DOHH2 (cell line): Measurements from ENCODE around the gene CAPZA2.

Source experiments
- H3F3A ChIP-seq: fragments of 200-600 bp; sonication (generic), shearing (Covaris generic); 2 replicates; pipeline ENCODE4 v1.6.0; 2016; ENCODE audit warnings: antibody characterized with exemption, mild to moderate bottlenecking; ENCODE audit not compliant: control insufficient read depth, insufficient read depth
- H3K27ac ChIP-seq: fragments of 200-600 bp; sonication (generic); 2 replicates; pipeline ENCODE4 v1.5.1; 2014; ENCODE audit warnings: low read depth, mild to moderate bottlenecking, low read length, moderate library complexity
- H3K27me3 ChIP-seq: fragments of 200-600 bp; sonication (generic); 2 replicates; pipeline ENCODE4 v1.6.1; 2014; ENCODE audit warnings: mild to moderate bottlenecking, low read length, mixed read lengths; ENCODE audit not compliant: control insufficient read depth
- H3K36me3 ChIP-seq: fragments of 200-600 bp; sonication (generic); 2 replicates; pipeline ENCODE4 v1.6.1; 2014; ENCODE audit warnings: mild to moderate bottlenecking, low read length, moderate library complexity, mixed read lengths; ENCODE audit not compliant: control insufficient read depth
- H3K4me1 ChIP-seq: fragments of 200-600 bp; sonication (generic); 2 replicates; pipeline ENCODE4 v1.6.1; 2014; ENCODE audit warnings: mild to moderate bottlenecking, low read length, mixed read lengths; ENCODE audit not compliant: control insufficient read depth
- H3K4me2 ChIP-seq: fragments of 200-600 bp; sonication (generic); 2 replicates; pipeline ENCODE4 v1.6.0; 2014; ENCODE audit warnings: mild to moderate bottlenecking, low read length, moderate library complexity
- H3K4me3 ChIP-seq: fragments of 200-600 bp; sonication (generic); 2 replicates; pipeline ENCODE4 v1.5.1; 2014; ENCODE audit warnings: mild to moderate bottlenecking, low read length, mixed read lengths
- H3K79me2 ChIP-seq: fragments of 200-600 bp; sonication (generic); 2 replicates; pipeline ENCODE4 v1.6.1; 2014; ENCODE audit warnings: mild to moderate bottlenecking, low read length, mixed read lengths; ENCODE audit not compliant: control insufficient read depth
- H3K9me2 ChIP-seq: fragments of 200-600 bp; sonication (generic); replicated peaks from 2 replicates; pipeline ENCODE4 v1.6.1; 2014; ENCODE audit warnings: mild to moderate bottlenecking, low read length, mixed read lengths; ENCODE audit not compliant: control insufficient read depth
- H3K9me3 ChIP-seq: fragments of 200-600 bp; sonication (generic); 2 replicates; pipeline ENCODE4 v1.6.1; 2014; ENCODE audit warnings: antibody characterized with exemption, low read length, mixed read lengths; ENCODE audit not compliant: control insufficient read depth, insufficient read depth
- H4K20me1 ChIP-seq: fragments of 200-600 bp; sonication (generic); 2 replicates; pipeline ENCODE4 v1.6.0; 2014; ENCODE audit warnings: low read depth, mild to moderate bottlenecking, antibody characterized with exemption, low read length, moderate library complexity; ENCODE audit not compliant: control insufficient read depth, insufficient read depth
- EZH2phosphoT487 ChIP-seq: fragments of 200-600 bp; sonication (generic); IDR thresholded peaks from 2 replicates; pipeline ENCODE4 v1.6.1; 2017; ENCODE audit warnings: borderline replicate concordance, mild to moderate bottlenecking, antibody characterized with exemption, low read length, moderate library complexity, mixed read lengths
- TF ChIP-seq, protein P1 (sequence below): fragments of 200-600 bp; sonication (generic); IDR thresholded peaks from one replicate; pipeline ENCODE4 v1.5.1; 2014; ENCODE audit warnings: antibody characterized with exemption, mild to moderate bottlenecking, low read depth, low read length; ENCODE audit not compliant: poor library complexity, severe bottlenecking

Gene CAPZA2

DNA sequence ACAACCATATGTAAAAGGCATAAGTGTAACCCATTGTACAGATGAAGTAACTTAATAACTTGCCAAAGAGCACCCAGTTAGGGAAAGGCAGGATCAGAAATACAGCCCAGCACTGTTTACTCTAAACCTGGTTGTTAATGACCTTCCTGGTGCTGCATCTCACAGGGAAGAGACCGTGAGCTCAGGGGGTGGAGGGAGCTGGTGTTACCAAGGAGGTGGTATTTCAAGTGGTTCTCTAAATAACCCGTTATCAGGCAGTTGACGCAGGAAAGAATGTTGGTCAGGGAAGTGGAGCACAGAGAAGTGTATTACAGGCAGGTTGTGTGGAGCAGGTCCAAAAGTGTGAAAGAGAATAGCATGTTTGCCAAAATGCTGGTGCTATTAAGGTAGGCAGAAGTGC, 86.5 kb downstream of the CAPZA2 start:
- H3K9me3 ChIP-seq: no peaks in the 10 kb centered on the region

DNA sequence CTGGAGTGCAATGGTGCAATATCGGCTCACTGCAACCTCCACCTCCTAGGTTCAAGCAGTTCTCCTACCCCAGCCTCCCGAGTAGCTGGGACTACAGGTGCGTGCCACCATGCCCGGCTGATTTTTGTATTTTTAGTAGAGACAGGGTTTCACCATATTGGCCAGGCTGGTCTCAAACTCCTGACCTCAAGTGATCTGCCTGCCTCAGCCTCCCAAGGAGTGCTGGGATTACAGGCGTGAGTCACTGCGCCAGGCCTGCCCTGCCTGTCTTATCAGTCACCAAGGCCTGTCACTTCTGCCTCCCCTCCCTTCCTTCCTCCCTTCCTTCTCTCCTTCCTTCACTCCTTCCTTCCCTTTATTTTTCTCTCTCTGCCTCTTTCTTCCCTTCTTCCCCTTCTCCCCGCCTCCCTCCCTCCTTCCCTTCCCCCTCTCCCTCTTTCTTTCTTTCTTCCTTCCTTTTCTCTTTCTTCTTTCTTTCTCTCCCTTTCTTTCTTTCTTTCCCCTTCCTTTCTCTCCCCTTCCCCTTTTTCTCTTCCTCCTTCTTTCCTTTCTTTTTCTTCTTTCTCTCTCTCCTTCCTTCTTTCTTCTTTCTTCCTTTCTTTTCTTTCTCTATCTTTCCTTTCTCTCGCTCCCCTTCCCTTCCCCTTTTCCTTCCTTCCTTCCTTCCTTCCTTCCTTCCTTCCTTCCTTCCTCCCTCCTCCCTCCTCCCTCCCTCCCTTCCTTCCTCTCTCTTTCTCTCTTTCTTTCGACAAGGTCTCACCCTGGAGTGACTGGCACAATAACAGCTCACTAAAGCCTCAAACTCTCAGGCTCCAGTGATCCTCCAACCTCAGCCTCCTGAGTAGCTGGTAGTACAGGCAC, 87.8 kb downstream of the CAPZA2 start:
- Histone ChIP-seq H3K27me3 (peaks cover 3% of the 10 kb centered on the region; the same call in 1 of the 2 replicates), H3K79me2 (peaks cover 13% of the 10 kb centered on the region), H3F3A (peaks cover 8% of the 10 kb centered on the region), H3K9me2 (no peaks in the 10 kb centered on the region), H3K27ac (no peak overlapping the region), H3K4me2 (no peak overlapping the region), H3K4me1 (peaks cover 17% of the 10 kb centered on the region), H3K36me3 (no peaks in the 10 kb centered on the region), H4K20me1 (no peaks in the 10 kb centered on the region), H3K9me3 (no peaks in the 10 kb centered on the region), H3K4me3 (no peak overlapping the region)
- no peak for TF ChIP-seq EZH2phosphoT487

More for the DNA sequence above, 86.5 kb downstream of the CAPZA2 start:
- Histone ChIP-seq H3K27me3 (peaks cover 3% of the 10 kb centered on the region; the same call in 1 of the 2 replicates), H3K4me1 (peaks cover 7% of the 10 kb centered on the region), H3K27ac (no peak overlapping the region), H3K4me2 (no peak overlapping the region), H3K4me3 (no peak overlapping the region), H3F3A (0 out of 2 replicates have a peak, but pooled peaks cover 4% of the 10 kb centered on the region), H3K79me2 (peaks cover under 1% of the 10 kb centered on the region), H3K9me2 (no peaks in the 10 kb centered on the region), H4K20me1 (no peaks in the 10 kb centered on the region), H3K36me3 (no peaks in the 10 kb centered on the region)
- TF ChIP-seq EZH2phosphoT487: no peak
- TF ChIP-seq, protein P1, sequence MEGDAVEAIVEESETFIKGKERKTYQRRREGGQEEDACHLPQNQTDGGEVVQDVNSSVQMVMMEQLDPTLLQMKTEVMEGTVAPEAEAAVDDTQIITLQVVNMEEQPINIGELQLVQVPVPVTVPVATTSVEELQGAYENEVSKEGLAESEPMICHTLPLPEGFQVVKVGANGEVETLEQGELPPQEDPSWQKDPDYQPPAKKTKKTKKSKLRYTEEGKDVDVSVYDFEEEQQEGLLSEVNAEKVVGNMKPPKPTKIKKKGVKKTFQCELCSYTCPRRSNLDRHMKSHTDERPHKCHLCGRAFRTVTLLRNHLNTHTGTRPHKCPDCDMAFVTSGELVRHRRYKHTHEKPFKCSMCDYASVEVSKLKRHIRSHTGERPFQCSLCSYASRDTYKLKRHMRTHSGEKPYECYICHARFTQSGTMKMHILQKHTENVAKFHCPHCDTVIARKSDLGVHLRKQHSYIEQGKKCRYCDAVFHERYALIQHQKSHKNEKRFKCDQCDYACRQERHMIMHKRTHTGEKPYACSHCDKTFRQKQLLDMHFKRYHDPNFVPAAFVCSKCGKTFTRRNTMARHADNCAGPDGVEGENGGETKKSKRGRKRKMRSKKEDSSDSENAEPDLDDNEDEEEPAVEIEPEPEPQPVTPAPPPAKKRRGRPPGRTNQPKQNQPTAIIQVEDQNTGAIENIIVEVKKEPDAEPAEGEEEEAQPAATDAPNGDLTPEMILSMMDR: no peak

DNA sequence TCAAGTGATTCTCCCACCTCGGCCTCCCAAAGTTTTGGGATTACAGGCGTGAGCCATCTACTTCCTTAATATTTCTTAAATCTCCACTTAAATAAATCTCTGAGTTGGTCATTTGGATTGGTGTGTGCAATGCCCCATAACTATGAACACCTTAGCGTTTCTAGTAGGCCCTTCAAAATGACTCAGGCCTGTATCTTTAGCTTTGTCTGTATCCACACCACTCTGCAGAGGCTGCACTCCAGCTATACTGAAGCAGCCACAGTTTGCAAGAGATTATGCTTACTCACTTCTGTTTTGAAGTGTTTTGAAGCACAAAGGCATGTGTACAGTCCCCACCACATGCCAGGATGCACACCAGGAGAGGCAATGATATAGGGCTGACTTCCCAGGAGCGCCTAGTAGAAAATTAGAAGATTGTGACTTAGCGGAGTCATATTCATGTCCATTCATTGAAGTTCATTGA, 88.5 kb downstream of the CAPZA2 start:
- no peaks in the 10 kb centered on the region for H3K36me3 ChIP-seq
- H3F3A ChIP-seq: peaks cover 11% of the 10 kb centered on the region
- no peaks in the 10 kb centered on the region for H3K9me3 ChIP-seq
- peaks cover 24% of the 10 kb centered on the region for H3K4me1 ChIP-seq
- H3K27me3 ChIP-seq: peaks cover 3% of the 10 kb centered on the region; the same call in 1 of the 2 replicates
- no peaks in the 10 kb centered on the region for H3K9me2 ChIP-seq
- TF ChIP-seq EZH2phosphoT487: no peak
- TF ChIP-seq, protein P1: no peak
- H3K4me3 ChIP-seq: no peak overlapping the region
- H3K27ac ChIP-seq: no peak overlapping the region
- H3K4me2 ChIP-seq: no peak overlapping the region
- peaks cover 16% of the 10 kb centered on the region for H3K79me2 ChIP-seq
- H4K20me1 ChIP-seq: no peaks in the 10 kb centered on the region
